Activated naive CD8-positive, alpha-beta T cell treated with anti-CD3 and anti-CD28 coated beads, Interleukin-2, amount 50 U/mL, for 24 hours (primary cell): ENCODE data around the gene ARHGAP20.

Experiments used
- ATAC-seq: fragments of 150-1000 bp; cut with Tn5 transposase; one replicate; pipeline ENCODE4 v1.10.0; 2021
- DNase-seq: peaks from one replicate; pipeline ENCODE4 v3.0.0; 2021
- H3K27ac Mint-ChIP-seq: one replicate; pipeline ENCODE4 v1.8.0; 2021; ENCODE audit warnings: mild to moderate bottlenecking, mixed read lengths
- H3K27me3 Mint-ChIP-seq: one replicate; pipeline ENCODE4 v1.8.0; 2021; ENCODE audit warnings: mixed read lengths
- H3K36me3 Mint-ChIP-seq: one replicate; pipeline ENCODE4 v1.8.0; 2021; ENCODE audit warnings: low read depth, mixed read lengths
- H3K4me1 Mint-ChIP-seq: one replicate; pipeline ENCODE4 v1.8.0; 2021; ENCODE audit warnings: mixed read lengths
- H3K4me3 Mint-ChIP-seq: one replicate; pipeline ENCODE4 v1.8.0; 2021; ENCODE audit warnings: mild to moderate bottlenecking, moderate library complexity, mixed read lengths
- H3K9me3 Mint-ChIP-seq: one replicate; pipeline ENCODE4 v1.8.0; 2021; ENCODE audit warnings: mixed read lengths

Gene ARHGAP20

DNA sequence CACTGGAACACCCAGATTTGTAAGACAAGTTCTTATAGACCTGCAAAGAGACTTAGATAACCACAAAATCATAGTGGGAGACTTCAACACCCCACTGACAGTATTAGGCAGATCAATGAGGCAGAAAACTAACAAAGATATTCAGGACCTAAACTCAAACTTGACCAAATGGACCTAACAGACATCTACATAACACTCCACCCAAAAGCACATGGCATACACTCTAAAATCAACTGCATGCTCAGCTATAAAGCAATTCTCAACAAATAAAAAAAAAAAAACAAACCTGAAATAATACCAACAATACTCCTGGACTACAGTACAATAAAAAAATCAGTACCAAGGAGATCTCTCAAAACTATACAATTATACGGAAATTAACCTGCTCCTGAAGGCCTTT lies 167.5 kb downstream of the ARHGAP20 start:
- H3K27ac Mint-ChIP-seq = no peak overlapping the region

DNA sequence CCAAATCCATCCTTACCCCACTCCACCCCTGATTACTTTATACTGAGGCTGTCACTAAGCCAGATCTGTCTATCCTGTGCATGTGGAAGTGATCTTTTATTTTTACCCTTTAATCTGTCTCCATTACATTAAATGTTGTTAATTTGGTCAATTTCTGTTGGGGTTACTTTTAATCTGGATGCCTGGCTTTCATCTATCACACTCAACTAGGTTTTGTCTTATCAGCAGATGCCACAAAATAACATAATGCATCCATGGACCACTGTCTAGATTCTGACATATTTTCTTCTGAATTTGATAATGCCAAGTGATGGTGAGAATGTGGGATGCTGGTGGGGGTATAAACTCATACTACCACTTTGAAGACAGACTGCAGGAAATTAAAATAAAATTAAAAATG lies 174.1 kb downstream of the ARHGAP20 start:
- Mint-ChIP-seq H3K36me3 (no peaks in the 10 kb centered on the region), H3K27me3 (peaks cover 2% of the 10 kb centered on the region), H3K4me1 (no peaks in the 10 kb centered on the region), H3K9me3 (peaks cover 6% of the 10 kb centered on the region), H3K27ac (no peak overlapping the region), H3K4me3 (no peak overlapping the region)
- ATAC-seq (no peak), DNase-seq (no peak)

More for the DNA sequence above, 167.5 kb downstream of the ARHGAP20 start:
- Mint-ChIP-seq H3K4me1 (no peaks in the 10 kb centered on the region), H3K27me3 (peaks cover 5% of the 10 kb centered on the region), H3K9me3 (peaks cover 13% of the 10 kb centered on the region), H3K36me3 (no peaks in the 10 kb centered on the region), H3K4me3 (no peak overlapping the region)
- ATAC-seq (no peak), DNase-seq (no peak)

DNA sequence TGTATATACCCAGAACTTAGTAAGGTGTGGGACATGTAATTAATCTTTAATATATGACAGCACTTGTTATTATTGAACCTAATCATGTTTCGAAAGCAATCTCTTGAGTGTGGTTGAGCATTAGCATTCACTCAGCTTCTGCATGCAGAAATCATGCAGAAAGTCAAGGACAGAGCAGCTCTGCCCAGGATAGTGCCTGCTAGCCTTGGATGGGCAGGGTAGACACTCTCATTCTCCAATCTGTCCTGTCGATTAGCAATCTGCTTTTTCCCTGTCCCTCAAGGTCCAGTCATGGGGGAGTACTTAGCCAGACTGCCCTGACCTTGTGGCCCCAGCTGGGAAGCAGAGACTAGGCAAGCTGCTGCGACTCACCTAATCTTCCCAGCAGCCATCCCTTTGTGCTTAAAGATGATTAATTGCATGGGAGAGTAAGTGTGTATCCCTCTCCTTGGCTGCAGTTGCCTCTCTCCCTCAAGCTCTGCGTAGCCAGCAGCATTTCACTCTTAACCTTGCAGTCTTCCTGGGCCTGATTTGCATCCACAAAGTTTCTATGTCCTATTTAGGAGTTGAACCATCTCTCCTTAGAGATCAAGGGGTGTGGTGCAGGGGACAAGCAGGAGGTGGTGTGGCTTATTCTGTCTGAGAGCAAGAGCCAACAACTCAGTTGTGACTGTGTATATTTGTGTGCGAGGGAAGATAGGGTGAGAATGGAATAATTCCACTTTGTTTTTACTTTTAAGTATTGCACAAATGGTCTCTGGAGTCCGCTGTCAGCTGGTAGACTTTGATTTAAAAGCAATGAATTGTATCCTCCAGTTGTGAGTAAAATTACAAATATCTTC lies 181.1 kb downstream of the ARHGAP20 start:
- H3K36me3 Mint-ChIP-seq = no peaks in the 10 kb centered on the region
- no peak for DNase-seq
- H3K9me3 Mint-ChIP-seq = peaks cover 13% of the 10 kb centered on the region
- H3K4me1 Mint-ChIP-seq = peaks cover 4% of the 10 kb centered on the region
- H3K27ac Mint-ChIP-seq = no peak overlapping the region
- ATAC-seq = no peak
- H3K4me3 Mint-ChIP-seq = no peak overlapping the region
- H3K27me3 Mint-ChIP-seq = peaks cover 2% of the 10 kb centered on the region

DNA sequence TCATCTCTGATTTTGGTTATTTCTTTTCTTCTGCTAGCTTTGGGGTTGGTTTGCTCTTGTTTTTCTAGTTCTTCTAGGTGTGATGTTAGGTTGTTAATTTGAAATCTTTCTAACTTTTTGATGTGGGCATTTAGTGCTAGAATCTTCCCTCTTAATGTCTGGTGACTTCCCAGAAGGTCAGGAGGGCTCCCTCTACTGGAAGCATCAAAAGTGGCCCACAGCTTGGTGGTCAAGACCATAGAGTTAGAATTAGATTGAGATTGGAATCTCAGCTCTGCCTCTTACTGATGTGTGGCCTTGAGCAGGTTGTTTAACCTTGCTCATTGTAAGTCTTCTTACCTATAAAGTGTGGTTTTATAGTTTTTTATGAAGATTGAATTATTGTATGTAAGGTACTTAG lies 183.2 kb downstream of the ARHGAP20 start:
- ATAC-seq = no peak
- Mint-ChIP-seq H3K36me3 (no peaks in the 10 kb centered on the region), H3K27me3 (no peaks in the 10 kb centered on the region), H3K4me1 (peaks cover 4% of the 10 kb centered on the region), H3K9me3 (peaks cover 12% of the 10 kb centered on the region), H3K27ac (no peak overlapping the region), H3K4me3 (no peak overlapping the region)
- no peak for DNase-seq

DNA sequence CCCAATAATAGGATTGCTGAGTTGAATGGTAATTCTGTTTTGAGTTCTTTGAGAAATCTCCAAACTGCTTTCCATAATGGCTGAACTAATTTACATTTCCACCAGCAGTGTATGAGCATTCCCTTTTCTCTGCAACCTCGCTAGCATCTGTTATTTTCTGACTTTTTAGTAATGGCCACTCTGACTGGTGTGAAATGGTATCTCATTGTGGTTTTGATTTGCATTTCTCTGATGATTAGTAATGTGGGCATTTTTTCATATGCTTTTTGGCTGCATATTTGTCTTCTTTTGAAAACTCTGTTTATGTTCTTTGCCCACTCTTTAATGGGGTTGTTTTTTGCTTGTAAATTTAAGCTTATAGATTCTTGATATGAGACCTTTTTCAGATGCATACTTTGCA lies 185.1 kb downstream of the ARHGAP20 start:
- H3K36me3 Mint-ChIP-seq = no peaks in the 10 kb centered on the region
- no peak for DNase-seq
- no peak overlapping the region for H3K4me3 Mint-ChIP-seq
- no peak for ATAC-seq
- H3K27ac Mint-ChIP-seq = no peak overlapping the region
- peaks cover 9% of the 10 kb centered on the region for H3K4me1 Mint-ChIP-seq
- H3K9me3 Mint-ChIP-seq = peaks cover 7% of the 10 kb centered on the region
- H3K27me3 Mint-ChIP-seq = no peaks in the 10 kb centered on the region
